ENCODE measurements around the gene PRICKLE4. TPM values are rescaled to one million over a fixed set of nuclear protein-coding genes. Genes with fewer than 3 reads are reported as not detected.

Gene PRICKLE4
- total and polyA plus RNA-seq, 2 donors (not counting 1 experiment from before 2014, with no cell fraction given): 0.60 TPM; not detected in 1

GRCh38 chr6:41731561-41732086 is 49.0 kb upstream of the PRICKLE4 start:
- Mint-ChIP-seq H3K4me1 (peaks cover 72% of the 10 kb centered on the region), H3K27ac (peak overlapping the region; percentile 94), H3K4me3 (peak overlapping the region; percentile 93), H3K27me3 (no peaks in the 10 kb centered on the region), H3K9me3 (ENCODE audit: insufficient read depth) (no peaks in the 10 kb centered on the region)
- peaks cover 72% of the 10 kb centered on the region for H3K79me2 ChIP-seq (ENCODE audit: control insufficient read depth, insufficient read depth, low read length)
- H3K4me2 ChIP-seq (replicated peaks; ENCODE audit: low read depth, low read length, poor library complexity, severe bottlenecking): peak overlapping the region; percentile 90
- peaks cover 64 to 77% of the 10 kb centered on the region in 2 donors for H3K4me1 ChIP-seq (ENCODE audit: control insufficient read depth in 2 of 2, insufficient read depth in 2 of 2, low read length in 2 of 2)
- 53% methylated on average over 7 of the region's 7 CpGs for WGBS (ENCODE audit: insufficient coverage)
- H3K9me3 ChIP-seq (ENCODE audit: control extremely low read depth in 1 of 3, control insufficient read depth in 2 of 3, insufficient read depth in 1 of 3, low read length in 2 of 3): no peaks in the 10 kb centered on the region
- no peak overlapping the region for H2AFZ ChIP-seq (ENCODE audit: insufficient read depth, low read depth, low read length, poor library complexity, severe bottlenecking)
- intact Hi-C loops (cut with micrococcal nuclease): loop anchor here (1.0 to 5.0 kb wide), 4 partner anchors 8 to 49 kb away; no protein-coding TSS in a partner anchor
- H3K27me3 ChIP-seq (replicated peaks in 1 of 4; ENCODE audit: control extremely low read depth in 1 of 4, control insufficient read depth in 3 of 4, insufficient read depth in 4 of 4, low read length in 3 of 4): no peaks in the 10 kb centered on the region
- peak overlapping the region; percentile 68 to 89 (median 80) for H3K4me3 ChIP-seq (ENCODE audit: control extremely low read depth in 1 of 5, extremely low read depth in 1 of 5, insufficient read depth in 1 of 5, low read depth in 2 of 5, low read length in 4 of 5)
- ChIA-PET CTCF (interaction anchor here (6.8 to 7.9 kb wide), 3 partner anchors 10 to 26 kb away, joined by 86 to 303 read pairs (median 110); no protein-coding TSS in a partner anchor), POLR2A (interaction anchor here (1.3 to 9.4 kb wide), 3 partner anchors 9 to 28 kb away, joined by 3 to 342 read pairs (median 109); no protein-coding TSS in a partner anchor)
- H3K36me3 ChIP-seq (replicated peaks in 1 of 2; ENCODE audit: control extremely low read depth in 1 of 2, control insufficient read depth in 1 of 2, extremely low read depth in 1 of 2, insufficient read depth in 2 of 2, low read length in 1 of 2): peaks cover 0 to 10% of the 10 kb centered on the region in 2 experiments
- peak overlapping the region; percentile 78 for H3K9ac ChIP-seq (ENCODE audit: low read length)
- DNase-seq (no peak), ATAC-seq (ENCODE audit: low read depth) (no peak)
- peak overlapping the region; percentile 87 to 93 for H3K27ac ChIP-seq (ENCODE audit: low read length in 2 of 2)
- peaks cover 7% of the 10 kb centered on the region for H4K20me1 ChIP-seq (ENCODE audit: control insufficient read depth, insufficient read depth, low read length, poor library complexity, severe bottlenecking)
- TF ChIP-seq CTCF (IDR thresholded peaks at IDR 0.05): no peak
- TF ChIP-seq EZH2 (IDR thresholded peaks at IDR 0.05; ENCODE audit: borderline replicate concordance, insufficient read depth, low read depth, low read length, poor library complexity, severe bottlenecking): no peak

GRCh38 chr6:41732149-41732548 is 48.4 kb upstream of the PRICKLE4 start:
- Mint-ChIP-seq H3K27ac (peak overlapping the region; percentile 95), H3K4me3 (peak overlapping the region; percentile 93), H3K27me3 (no peaks in the 10 kb centered on the region), H3K9me3 (ENCODE audit: insufficient read depth) (no peaks in the 10 kb centered on the region), H3K4me1 (peaks cover 67% of the 10 kb centered on the region)
- ChIA-PET CTCF (interaction anchor here (0.9 to 7.9 kb wide), 5 partner anchors 10 to 364 kb away, joined by 3 to 303 read pairs (median 86); no protein-coding TSS in a partner anchor), POLR2A (interaction anchor here (4.4 to 9.4 kb wide), 3 partner anchors 9 to 28 kb away, joined by 108 to 342 read pairs (median 109); no protein-coding TSS in a partner anchor)
- Histone ChIP-seq H3K4me3 (ENCODE audit: control extremely low read depth in 1 of 5, extremely low read depth in 1 of 5, insufficient read depth in 1 of 5, low read depth in 2 of 5, low read length in 4 of 5) (peak overlapping the region; percentile 68 to 89 (median 80)), H3K27me3 (replicated peaks in 1 of 4; ENCODE audit: control extremely low read depth in 1 of 4, control insufficient read depth in 3 of 4, insufficient read depth in 4 of 4, low read length in 3 of 4) (no peaks in the 10 kb centered on the region), H4K20me1 (ENCODE audit: control insufficient read depth, insufficient read depth, low read length, poor library complexity, severe bottlenecking) (peaks cover 7% of the 10 kb centered on the region), H3K4me2 (replicated peaks; ENCODE audit: low read depth, low read length, poor library complexity, severe bottlenecking) (peak overlapping the region; percentile 90), H3K9me3 (ENCODE audit: control extremely low read depth in 1 of 3, control insufficient read depth in 2 of 3, insufficient read depth in 1 of 3, low read length in 2 of 3) (no peaks in the 10 kb centered on the region), H2AFZ (ENCODE audit: insufficient read depth, low read depth, low read length, poor library complexity, severe bottlenecking) (no peak overlapping the region), H3K9ac (ENCODE audit: low read length) (peak overlapping the region; percentile 78), H3K27ac (ENCODE audit: low read length in 2 of 2) (peak overlapping the region; percentile 87 to 93), H3K4me1 (ENCODE audit: control insufficient read depth in 2 of 2, insufficient read depth in 2 of 2, low read length in 2 of 2) (peaks cover 58 to 72% of the 10 kb centered on the region in 2 donors), H3K36me3 (replicated peaks in 1 of 2; ENCODE audit: control extremely low read depth in 1 of 2, control insufficient read depth in 1 of 2, extremely low read depth in 1 of 2, insufficient read depth in 2 of 2, low read length in 1 of 2) (peaks cover 0 to 10% of the 10 kb centered on the region in 2 experiments), H3K79me2 (ENCODE audit: control insufficient read depth, insufficient read depth, low read length) (peaks cover 67% of the 10 kb centered on the region)
- intact Hi-C loops (cut with micrococcal nuclease): loop anchor here (1.0 to 5.0 kb wide), 4 partner anchors 9 to 49 kb away; no protein-coding TSS in a partner anchor
- ATAC-seq (ENCODE audit: low read depth): no peak
- DNase-seq: no peak
- TF ChIP-seq CTCF (IDR thresholded peaks at IDR 0.05) (no peak), EZH2 (IDR thresholded peaks at IDR 0.05; ENCODE audit: borderline replicate concordance, insufficient read depth, low read depth, low read length, poor library complexity, severe bottlenecking) (no peak)

Measured in B cell (primary cell).